Measurements from ENCODE around the gene CHD6. TPM values are rescaled to one million over a fixed set of nuclear protein-coding genes. Genes with fewer than 3 reads are reported as not detected.
A peak's percentile ranks its signal among the peaks of the same experiment; 100 is the strongest.

Gene CHD6
- total and polyA plus RNA-seq, 2 of the 13 experiments (the other 11 are each of a cell fraction or from before 2014, with no cell fraction given), result 14.4 to 52.0 TPM

GRCh38 chr20:41654884-41655283 is 36.7 kb upstream of the CHD6 start:
- no peak overlapping the region for H3K27ac ChIP-seq (ENCODE audit: extremely low read length, insufficient read depth, low read length)
- no peak for DNase-seq (ENCODE audit: low spot score)
- ChIA-PET CTCF (ENCODE audit: low intra/inter-chr PET ratio, low total read pairs) (no interaction called here), POLR2A (no interaction called here)
- no peak overlapping the region for H3K4me2 ChIP-seq (ENCODE audit: low read depth, low read length)
- H3K9ac ChIP-seq (ENCODE audit: insufficient read depth, low read depth, low read length), result no peak overlapping the region
- H3K9me3 ChIP-seq (ENCODE audit: low read length), result no peaks in the 10 kb centered on the region
- BruUV-seq (replicated peaks), result no TSS peak
- H2AFZ ChIP-seq (ENCODE audit: low read length), result no peak overlapping the region
- no peaks in the 10 kb centered on the region for H3K79me2 ChIP-seq (ENCODE audit: insufficient read depth, low read length)
- 33% methylated on average over 1 of the region's 1 CpG for WGBS (ENCODE audit: low lambda C conversion rate)
- intact Hi-C loops (cut with micrococcal nuclease; ENCODE audit: unreplicated experiment), result no loop called here
- peak; percentile 87 for ATAC-seq
- no peaks in the 10 kb centered on the region for H4K20me1 ChIP-seq (ENCODE audit: insufficient read depth, low read length)
- H3K36me3 ChIP-seq (replicated peaks in 1 of 2; ENCODE audit: control insufficient read depth in 1 of 2, insufficient read depth in 2 of 2, low read length in 2 of 2), result no peaks in the 10 kb centered on the region
- no peak overlapping the region for H3K4me3 ChIP-seq (replicated peaks in 1 of 3; ENCODE audit: insufficient read depth in 1 of 3, low read depth in 2 of 3, low read length in 3 of 3)
- no peaks in the 10 kb centered on the region for H3K27me3 ChIP-seq (ENCODE audit: control insufficient read depth in 1 of 2, insufficient read depth in 2 of 2, low read length in 2 of 2)
- in situ Hi-C loops (cut with HindIII; ENCODE audit: extremely low pct_ligation_motif_present, low pct_unique_long_range_greater_than_20kb), result no loop called here
- FAIRE-seq, result no peak
- H3K4me1 ChIP-seq (ENCODE audit: insufficient read depth, low read length), result peaks cover 8% of the 10 kb centered on the region
- TF ChIP-seq ZFP37 (CRISPR knock-in tag; IDR thresholded peaks at IDR 0.05; ENCODE audit: borderline replicate concordance) (0 out of 2 replicates have a peak, but pooled peaks have one; percentile 29), ZBTB44 (CRISPR knock-in tag; IDR thresholded peaks at IDR 0.05) (peak; percentile 85; the same call in 1 of the 2 replicates), SNAI1 (CRISPR knock-in tag; IDR thresholded peaks at IDR 0.05; ENCODE audit: borderline replicate concordance) (no peak), HMGXB3 (CRISPR knock-in tag; IDR thresholded peaks at IDR 0.05; ENCODE audit: borderline replicate concordance) (0 out of 2 replicates have a peak, but pooled peaks have one; percentile 38), HDAC2 (CRISPR knock-in tag; IDR thresholded peaks at IDR 0.05) (0 out of 2 replicates have a peak, but pooled peaks have one; percentile 23), MED1 (CRISPR knock-in tag; IDR thresholded peaks at IDR 0.05) (0 out of 2 replicates have a peak, but pooled peaks have one; percentile 14), ZNF644 (CRISPR knock-in tag; IDR thresholded peaks at IDR 0.05; ENCODE audit: low read depth) (0 out of 2 replicates have a peak, but pooled peaks have one; percentile 26), ZNF724P (CRISPR knock-in tag; IDR thresholded peaks at IDR 0.05; ENCODE audit: borderline replicate concordance) (no peak), GZF1 (CRISPR knock-in tag; IDR thresholded peaks at IDR 0.05) (no peak), MZF1 (CRISPR knock-in tag; IDR thresholded peaks at IDR 0.05; ENCODE audit: borderline replicate concordance) (no peak), ZNF441 (CRISPR knock-in tag; IDR thresholded peaks at IDR 0.05; ENCODE audit: borderline replicate concordance) (peak; percentile 46; the same call in 1 of the 2 replicates), PCBP2 (optimal IDR thresholded peaks at IDR 0.05; ENCODE audit: low read depth, low read length, poor library complexity, severe bottlenecking) (peak; percentile 44), REST (IDR thresholded peaks at IDR 0.05; ENCODE audit: borderline replicate concordance in 1 of 2, low read depth in 1 of 2, low read length in 2 of 2) (peak; percentile 91 to 97), MIER2 (CRISPR knock-in tag; IDR thresholded peaks at IDR 0.05) (peak; percentile 97), ZNF331 (CRISPR knock-in tag; IDR thresholded peaks at IDR 0.05) (0 out of 2 replicates have a peak, but pooled peaks have one; percentile 26), WIZ (CRISPR knock-in tag; IDR thresholded peaks at IDR 0.05) (0 out of 2 replicates have a peak, but pooled peaks have one; percentile 54)

Measured in HepG2 (cell line).